BLaER1 (cell line): ENCODE data around the gene DICER1.

Experiments used
- H3K27ac ChIP-seq: shearing (Covaris generic); formaldehyde crosslinking; 2 replicates; pipeline ENCODE4 v1.8.1; 2022
- H3K27me3 ChIP-seq: shearing (Covaris generic); formaldehyde crosslinking; 2 replicates; pipeline ENCODE4 v1.8.1; 2022
- H3K36me3 ChIP-seq: shearing (Covaris generic); formaldehyde crosslinking; 2 replicates; pipeline ENCODE4 v1.8.1; 2022
- H3K4me1 ChIP-seq: shearing (Covaris generic); formaldehyde crosslinking; 2 replicates; pipeline ENCODE4 v1.8.1; 2022
- H3K4me2 ChIP-seq: shearing (Covaris generic); formaldehyde crosslinking; 2 replicates; pipeline ENCODE4 v1.8.1; 2022
- H3K4me3 ChIP-seq: shearing (Covaris generic); formaldehyde crosslinking; 2 replicates; pipeline ENCODE4 v1.8.1; 2022
- H3K9ac ChIP-seq: shearing (Covaris generic); formaldehyde crosslinking; 2 replicates; pipeline ENCODE4 v1.8.1; 2022
- H3K9me3 ChIP-seq: shearing (Covaris generic); formaldehyde crosslinking; 2 replicates; pipeline ENCODE4 v1.8.1; 2022
- H4K20me1 ChIP-seq: shearing (Covaris generic); formaldehyde crosslinking; 2 replicates; pipeline ENCODE4 v1.8.1; 2022
- Cebpa-rat ChIP-seq: shearing (Covaris generic); IDR thresholded peaks from 2 replicates; pipeline ENCODE4 v1.8.1; 2022

The DICER1 gene

DNA sequence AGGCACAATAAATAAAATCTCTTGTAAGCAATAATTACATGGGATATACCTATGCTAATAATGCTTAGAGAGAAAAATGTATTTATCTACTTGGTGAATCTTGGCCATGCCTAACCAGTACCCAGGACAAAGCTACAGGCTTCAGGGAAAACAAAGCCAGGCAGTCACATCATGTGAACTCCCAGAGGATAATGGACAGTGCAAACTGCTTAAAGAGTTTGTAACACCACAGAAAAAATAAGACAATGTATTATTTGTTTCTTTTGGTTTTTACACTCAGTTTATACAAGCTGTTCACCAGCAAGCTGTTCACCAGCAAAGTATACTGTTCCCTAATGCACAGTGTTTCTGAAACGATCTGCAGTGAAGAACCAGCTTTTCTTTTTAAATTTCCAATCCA is 38.0 kb downstream of the DICER1 start:
- Histone ChIP-seq H4K20me1 (peaks cover 26% of the 10 kb centered on the region; the same call in 1 of the 2 replicates), H3K9me3 (no peaks in the 10 kb centered on the region), H3K27me3 (no peaks in the 10 kb centered on the region), H3K4me3 (no peak overlapping the region), H3K4me2 (no peak overlapping the region), H3K4me1 (no peaks in the 10 kb centered on the region), H3K36me3 (peaks cover 85% of the 10 kb centered on the region), H3K27ac (no peak overlapping the region), H3K9ac (no peak overlapping the region)
- no peak for TF ChIP-seq Cebpa-rat

DNA sequence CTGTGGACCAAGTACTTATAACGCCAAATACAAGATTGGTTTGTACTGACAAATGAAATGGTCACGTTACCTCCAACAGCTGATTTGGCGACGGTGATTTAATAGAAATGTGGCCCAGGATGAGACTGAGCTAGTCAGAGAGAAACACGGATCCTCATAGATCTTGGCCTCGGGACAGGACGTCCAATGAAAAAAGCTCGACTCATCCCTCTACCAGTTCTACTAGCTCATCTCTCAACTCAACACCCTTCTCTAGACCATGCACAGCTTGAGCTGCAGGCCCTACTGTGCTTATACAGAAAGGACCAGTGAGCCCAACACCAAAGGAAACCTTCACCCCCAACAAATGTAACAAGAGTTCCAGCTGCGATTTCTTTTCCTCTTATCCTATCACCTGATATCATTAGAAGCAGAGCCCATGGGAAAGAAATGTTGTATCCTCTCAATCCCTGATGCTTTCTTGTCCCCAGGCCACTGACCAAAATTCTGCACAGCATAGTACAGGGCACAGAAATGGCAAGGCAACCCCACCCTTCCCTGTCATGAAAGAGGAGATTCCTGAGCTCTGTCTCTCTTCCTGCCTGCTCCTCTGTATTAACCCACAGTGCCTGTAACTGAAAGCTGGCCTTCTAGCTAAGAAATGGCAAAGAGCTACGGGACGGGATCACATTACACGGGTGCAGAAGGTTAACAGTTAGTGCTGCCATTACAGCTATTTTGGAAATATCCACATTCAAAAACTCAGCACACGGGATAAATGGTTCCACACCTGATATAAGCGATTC is 39.2 kb downstream of the DICER1 start:
- peaks cover 30% of the 10 kb centered on the region; the same call in 1 of the 2 replicates for H4K20me1 ChIP-seq
- TF ChIP-seq Cebpa-rat = no peak
- H3K36me3 ChIP-seq = peaks cover 84% of the 10 kb centered on the region

DNA sequence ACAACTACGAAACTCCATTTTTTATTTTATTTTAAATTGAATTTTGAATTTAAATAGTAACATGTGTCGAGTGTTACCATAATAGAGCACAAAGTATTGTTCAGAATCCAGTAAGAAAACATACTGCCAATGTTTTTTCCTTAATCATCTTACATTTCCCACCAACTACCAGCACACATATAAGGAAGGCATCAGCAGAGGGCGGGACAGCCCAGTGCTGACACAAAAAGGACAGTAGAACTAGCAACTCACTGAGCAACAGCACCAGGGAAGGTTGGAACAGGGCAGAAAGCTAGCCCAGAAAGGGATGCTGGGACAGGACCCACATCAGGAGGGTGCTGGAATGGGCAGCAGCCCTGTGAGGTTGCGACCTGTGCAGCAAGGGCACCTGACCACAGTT is 43.9 kb downstream of the DICER1 start:
- H4K20me1 ChIP-seq = 0 out of 2 replicates have a peak, but pooled peaks cover 11% of the 10 kb centered on the region
- H3K27me3 ChIP-seq = no peaks in the 10 kb centered on the region
- no peak overlapping the region for H3K4me3 ChIP-seq
- no peaks in the 10 kb centered on the region for H3K4me1 ChIP-seq
- H3K9me3 ChIP-seq = no peaks in the 10 kb centered on the region
- peaks cover 92% of the 10 kb centered on the region for H3K36me3 ChIP-seq
- no peak for TF ChIP-seq Cebpa-rat
- H3K9ac ChIP-seq = no peak overlapping the region
- no peak overlapping the region for H3K27ac ChIP-seq
- no peak overlapping the region for H3K4me2 ChIP-seq

More for the DNA sequence above, 39.2 kb downstream of the DICER1 start:
- no peak overlapping the region for H3K4me2 ChIP-seq
- H3K9me3 ChIP-seq = no peaks in the 10 kb centered on the region
- no peaks in the 10 kb centered on the region for H3K27me3 ChIP-seq
- no peak overlapping the region for H3K27ac ChIP-seq
- no peaks in the 10 kb centered on the region for H3K4me1 ChIP-seq
- H3K9ac ChIP-seq = no peak overlapping the region
- no peak overlapping the region for H3K4me3 ChIP-seq

DNA sequence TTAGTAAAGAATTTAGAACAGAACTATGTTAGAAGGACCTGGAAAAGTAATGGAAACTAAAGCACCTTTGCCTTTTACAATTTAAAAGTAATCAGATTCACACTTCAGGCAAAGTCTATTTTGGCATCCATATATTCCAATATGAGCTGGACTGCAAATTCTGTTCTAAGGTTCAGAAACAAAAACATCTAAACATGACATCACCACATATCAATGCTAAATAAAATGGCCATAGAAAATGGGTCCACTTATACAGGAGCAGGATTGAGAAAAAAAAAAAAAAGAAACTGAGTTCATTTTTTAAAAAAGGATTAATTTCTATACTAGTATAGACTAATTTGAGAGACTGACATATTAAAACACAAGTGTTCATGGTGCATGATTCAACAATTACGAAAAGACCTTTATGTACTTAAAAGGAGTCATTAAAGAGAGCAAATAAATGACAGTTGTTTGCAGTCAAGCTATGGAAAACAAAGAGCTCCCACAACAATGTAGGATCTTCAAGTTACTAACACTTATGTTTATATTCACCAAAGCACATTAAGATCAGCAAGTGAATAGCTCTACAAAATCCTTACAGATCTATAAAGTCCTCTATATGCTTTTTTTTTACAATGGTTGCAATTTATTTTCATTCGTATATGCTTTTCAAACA is 45.7 kb downstream of the DICER1 start:
- Histone ChIP-seq H4K20me1 (0 out of 2 replicates have a peak, but pooled peaks cover 5% of the 10 kb centered on the region), H3K4me3 (no peak overlapping the region), H3K9me3 (no peaks in the 10 kb centered on the region), H3K36me3 (peaks cover 93% of the 10 kb centered on the region), H3K27me3 (no peaks in the 10 kb centered on the region), H3K4me2 (no peak overlapping the region), H3K27ac (no peak overlapping the region), H3K4me1 (no peaks in the 10 kb centered on the region), H3K9ac (no peak overlapping the region)
- no peak for TF ChIP-seq Cebpa-rat

DNA sequence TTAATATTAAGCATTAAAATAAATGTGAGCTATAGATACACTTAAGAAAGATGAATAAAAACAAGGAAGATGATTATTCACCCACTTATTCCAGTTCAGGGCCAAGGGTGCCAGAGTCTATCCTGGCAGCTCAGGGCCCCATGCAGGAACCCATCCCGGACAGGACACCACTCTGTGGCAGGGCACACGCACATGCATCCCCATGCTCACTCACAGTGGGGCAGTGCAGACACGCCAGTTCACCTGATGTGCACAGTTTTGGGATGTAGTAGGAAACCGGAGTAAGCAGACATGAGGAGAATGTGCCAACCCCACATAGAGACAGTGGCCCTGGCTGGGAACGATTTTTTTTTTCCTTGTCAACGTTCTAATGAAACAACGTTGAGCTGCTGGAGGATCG is 47.2 kb downstream of the DICER1 start:
- Histone ChIP-seq H3K9me3 (no peaks in the 10 kb centered on the region), H3K4me3 (no peak overlapping the region), H3K9ac (no peak overlapping the region), H3K4me2 (no peak overlapping the region), H3K4me1 (no peaks in the 10 kb centered on the region), H3K36me3 (peaks cover 87% of the 10 kb centered on the region), H4K20me1 (0 out of 2 replicates have a peak, but pooled peaks cover 5% of the 10 kb centered on the region), H3K27ac (no peak overlapping the region), H3K27me3 (no peaks in the 10 kb centered on the region)
- no peak for TF ChIP-seq Cebpa-rat

GRCh38 chr14:95107711-95108110 is 49.6 kb downstream of the DICER1 start:
- H3K4me2 ChIP-seq = no peak overlapping the region

GRCh38 chr14:95106971-95107370 is 50.4 kb downstream of the DICER1 start:
- H3K27me3 ChIP-seq = no peaks in the 10 kb centered on the region
- H3K4me3 ChIP-seq = no peak overlapping the region
- no peak overlapping the region for H3K4me2 ChIP-seq
- H3K4me1 ChIP-seq = no peaks in the 10 kb centered on the region
- no peak for TF ChIP-seq Cebpa-rat
- H3K36me3 ChIP-seq = peaks cover 91% of the 10 kb centered on the region
- H3K27ac ChIP-seq = no peak overlapping the region
- no peaks in the 10 kb centered on the region for H3K9me3 ChIP-seq
- no peak overlapping the region for H3K9ac ChIP-seq
- H4K20me1 ChIP-seq = peaks cover 17% of the 10 kb centered on the region; the same call in 1 of the 2 replicates

More at GRCh38 chr14:95107711-95108110, 49.6 kb downstream of the DICER1 start:
- Histone ChIP-seq H3K27me3 (no peaks in the 10 kb centered on the region), H3K36me3 (peaks cover 89% of the 10 kb centered on the region), H3K9ac (no peak overlapping the region), H3K9me3 (no peaks in the 10 kb centered on the region), H3K27ac (no peak overlapping the region), H3K4me1 (no peaks in the 10 kb centered on the region), H4K20me1 (peaks cover 9% of the 10 kb centered on the region; the same call in 1 of the 2 replicates), H3K4me3 (no peak overlapping the region)
- TF ChIP-seq Cebpa-rat = no peak

GRCh38 chr14:95104911-95105310 is 52.4 kb downstream of the DICER1 start:
- no peak overlapping the region for H3K27ac ChIP-seq
- no peak overlapping the region for H3K4me2 ChIP-seq
- H3K4me1 ChIP-seq = no peaks in the 10 kb centered on the region
- peaks cover 37% of the 10 kb centered on the region for H4K20me1 ChIP-seq
- H3K9me3 ChIP-seq = no peaks in the 10 kb centered on the region
- no peak for TF ChIP-seq Cebpa-rat
- H3K36me3 ChIP-seq = peaks cover 91% of the 10 kb centered on the region
- no peak overlapping the region for H3K9ac ChIP-seq
- no peak overlapping the region for H3K4me3 ChIP-seq
- H3K27me3 ChIP-seq = no peaks in the 10 kb centered on the region

- H3K9me3 ChIP-seq = no peaks in the 10 kb centered on the region
- no peak overlapping the region for H3K27ac ChIP-seq
- no peak overlapping the region for H3K4me2 ChIP-seq
- no peaks in the 10 kb centered on the region for H3K4me1 ChIP-seq
- peaks cover 75% of the 10 kb centered on the region for H3K36me3 ChIP-seq
- no peaks in the 10 kb centered on the region for H3K27me3 ChIP-seq
- H4K20me1 ChIP-seq = peaks cover 60% of the 10 kb centered on the region
- no peak for TF ChIP-seq Cebpa-rat
- H3K9ac ChIP-seq = no peak overlapping the region
- no peak overlapping the region for H3K4me3 ChIP-seq
Observed at GRCh38 chr14:95102680-95103044, 54.7 kb downstream of the DICER1 start.
